HG03039 (cell line): ENCODE data around the gene SERPINB13.
"Not testable (repeated sequence)": the region's sequence is repeated elsewhere in the genome, so short reads cannot be mapped to it uniquely, and the experiment has no call there.

Source experiments
- ATAC-seq: cut with Tn5 transposase; IDR thresholded peaks from one replicate; pipeline ENCODE4 v1.9.1; 2021; ENCODE audit warnings: mild to moderate bottlenecking, moderate library complexity; ENCODE audit not compliant: unreplicated experiment

SERPINB13 gene

GRCh38 chr18:63644694-63645093, 57.6 kb downstream of the SERPINB13 start:
- ATAC-seq, result not testable (repeated sequence)

DNA sequence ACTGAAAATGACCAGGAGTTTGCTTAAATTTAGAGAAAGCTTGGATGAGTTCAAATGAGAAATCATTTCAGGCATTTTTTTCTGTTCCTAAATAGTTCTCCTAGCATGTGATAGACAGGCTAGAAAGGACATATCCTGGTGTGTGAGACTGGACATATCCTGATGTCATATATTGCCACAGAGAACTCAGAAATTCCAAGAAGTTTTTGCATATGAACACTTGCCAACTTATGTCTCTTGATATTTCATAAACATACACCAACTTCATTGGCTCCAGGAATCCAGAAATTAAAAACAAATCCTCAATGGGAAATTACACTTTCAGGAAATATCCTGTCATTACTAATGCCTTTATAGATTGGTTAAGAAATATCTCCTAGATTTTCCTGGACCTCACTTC, 59.8 kb downstream of the SERPINB13 start:
- no peak for ATAC-seq

- no peak for ATAC-seq
Observed at GRCh38 chr18:63648241-63648640, 61.1 kb downstream of the SERPINB13 start.
